GM18502 (cell line): Measurements from ENCODE around the gene CALHM3.
"Not testable (repeated sequence)": the region's sequence is repeated elsewhere in the genome, so short reads cannot be mapped to it uniquely, and the experiment has no call there.

Experiments
- ATAC-seq: cut with Tn5 transposase; IDR thresholded peaks from one replicate; pipeline ENCODE4 v1.9.1; 2021; ENCODE audit warnings: mild to moderate bottlenecking; ENCODE audit not compliant: unreplicated experiment, poor library complexity

CALHM3 gene, protein sequence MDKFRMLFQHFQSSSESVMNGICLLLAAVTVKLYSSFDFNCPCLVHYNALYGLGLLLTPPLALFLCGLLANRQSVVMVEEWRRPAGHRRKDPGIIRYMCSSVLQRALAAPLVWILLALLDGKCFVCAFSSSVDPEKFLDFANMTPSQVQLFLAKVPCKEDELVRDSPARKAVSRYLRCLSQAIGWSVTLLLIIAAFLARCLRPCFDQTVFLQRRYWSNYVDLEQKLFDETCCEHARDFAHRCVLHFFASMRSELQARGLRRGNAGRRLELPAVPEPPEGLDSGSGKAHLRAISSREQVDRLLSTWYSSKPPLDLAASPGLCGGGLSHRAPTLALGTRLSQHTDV

GRCh38 chr10:103479135-103479534 is at the start of gene CALHM3:
CALHM3 (minus strand) TSS chr10:103479240; CDS start chr10:103479032, 208 bp downstream.
- no peak for ATAC-seq

DNA sequence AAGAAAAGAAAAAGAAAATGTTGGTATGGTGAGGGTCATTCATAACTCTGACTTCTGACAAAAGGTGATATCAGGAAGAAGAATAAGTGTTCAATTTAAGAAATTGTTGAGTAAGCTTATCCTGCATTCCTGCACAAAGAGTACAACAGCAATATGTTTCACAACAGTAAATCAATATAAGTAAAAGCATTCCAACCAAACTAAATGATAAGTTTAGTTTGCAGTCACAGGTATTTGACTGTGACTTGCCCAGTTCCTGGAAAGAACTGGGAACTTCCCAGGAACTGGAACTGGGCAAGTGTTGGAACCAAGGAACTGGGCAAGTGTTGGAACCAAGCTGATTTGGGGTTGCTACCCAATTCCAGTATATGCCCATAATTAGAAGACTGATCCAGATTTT is 49.5 kb upstream of the CALHM3 start:
- ATAC-seq = no peak

- ATAC-seq = not testable (repeated sequence)
Measured at GRCh38 chr10:103527476-103527875, 48.4 kb upstream of the CALHM3 start.

DNA sequence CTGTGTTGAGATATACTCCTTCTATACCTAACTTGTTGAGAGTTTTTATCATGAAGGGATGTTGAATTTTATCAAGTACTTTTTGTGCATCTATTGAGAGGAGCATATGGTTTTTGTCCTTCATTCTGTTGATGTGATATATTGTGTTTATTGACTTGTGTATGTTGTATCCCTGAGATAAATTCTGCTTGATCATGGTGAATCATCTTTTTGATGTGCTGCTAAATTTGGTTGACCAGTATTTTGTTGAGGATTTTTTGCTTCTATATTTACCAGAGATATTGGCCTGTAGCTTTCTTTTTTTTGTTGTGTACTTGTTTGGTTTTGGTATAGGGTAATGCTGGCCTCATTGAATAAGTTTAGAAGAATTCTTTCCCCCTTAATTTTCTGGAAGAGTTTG is 46.9 kb upstream of the CALHM3 start:
- ATAC-seq = no peak

DNA sequence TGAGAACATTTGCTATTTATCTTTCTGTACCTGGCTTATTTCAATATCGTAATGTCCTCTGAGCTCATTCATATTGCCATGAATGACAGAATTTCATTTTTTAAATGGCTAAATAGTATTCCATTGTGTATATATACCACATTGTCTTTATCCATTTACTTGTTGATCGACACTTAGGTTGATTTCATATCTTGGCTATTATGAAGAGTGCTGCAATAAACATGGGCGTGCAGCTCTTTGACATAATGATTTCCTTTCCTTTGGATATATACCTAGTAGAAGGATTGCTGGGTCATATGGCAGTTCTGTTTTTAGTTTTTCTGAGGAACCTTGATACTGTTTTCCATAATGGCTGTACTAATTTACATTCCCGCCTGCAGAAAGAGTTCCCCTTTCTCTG is 44.6 kb upstream of the CALHM3 start:
- no peak for ATAC-seq

DNA sequence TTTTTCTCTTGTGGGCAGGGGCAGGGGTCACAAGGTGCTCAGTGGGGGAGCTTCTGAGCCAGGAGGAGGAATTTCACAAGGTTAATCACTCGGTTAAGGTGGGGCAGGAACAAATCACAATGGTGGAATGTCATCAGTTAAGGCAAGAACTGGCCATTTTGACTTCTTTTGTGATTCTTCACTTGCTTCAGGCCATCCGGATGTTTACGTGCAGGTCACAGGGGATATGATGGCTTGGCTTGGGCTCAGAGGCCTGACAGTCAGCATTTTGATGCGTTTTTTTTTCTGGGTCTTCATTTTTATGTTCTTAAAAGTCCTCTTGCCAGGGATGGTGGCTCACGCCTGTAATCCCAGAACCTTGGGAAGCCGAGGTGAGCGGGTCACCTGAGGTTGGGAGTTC is 43.0 kb upstream of the CALHM3 start:
- ATAC-seq = not testable (repeated sequence)

DNA sequence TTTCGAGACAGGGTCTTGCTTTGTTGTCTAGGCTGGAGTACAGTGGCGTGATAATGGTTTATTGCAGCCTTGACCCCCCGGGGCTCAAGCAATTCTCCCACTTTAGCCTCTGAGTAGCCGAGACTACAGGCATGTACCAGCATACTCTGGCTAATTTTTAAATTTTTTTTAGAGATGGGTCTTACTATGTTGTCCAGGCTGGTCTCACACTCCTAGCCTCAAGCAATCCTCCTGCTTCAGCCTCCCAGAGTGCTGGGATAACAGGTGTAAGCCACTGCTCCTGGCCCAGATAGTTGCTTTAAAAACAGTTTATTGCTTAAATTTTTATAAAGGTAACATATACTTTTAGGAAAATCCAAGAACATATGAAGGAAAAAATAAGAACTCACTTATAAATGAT is 40.8 kb upstream of the CALHM3 start:
- no peak for ATAC-seq

DNA sequence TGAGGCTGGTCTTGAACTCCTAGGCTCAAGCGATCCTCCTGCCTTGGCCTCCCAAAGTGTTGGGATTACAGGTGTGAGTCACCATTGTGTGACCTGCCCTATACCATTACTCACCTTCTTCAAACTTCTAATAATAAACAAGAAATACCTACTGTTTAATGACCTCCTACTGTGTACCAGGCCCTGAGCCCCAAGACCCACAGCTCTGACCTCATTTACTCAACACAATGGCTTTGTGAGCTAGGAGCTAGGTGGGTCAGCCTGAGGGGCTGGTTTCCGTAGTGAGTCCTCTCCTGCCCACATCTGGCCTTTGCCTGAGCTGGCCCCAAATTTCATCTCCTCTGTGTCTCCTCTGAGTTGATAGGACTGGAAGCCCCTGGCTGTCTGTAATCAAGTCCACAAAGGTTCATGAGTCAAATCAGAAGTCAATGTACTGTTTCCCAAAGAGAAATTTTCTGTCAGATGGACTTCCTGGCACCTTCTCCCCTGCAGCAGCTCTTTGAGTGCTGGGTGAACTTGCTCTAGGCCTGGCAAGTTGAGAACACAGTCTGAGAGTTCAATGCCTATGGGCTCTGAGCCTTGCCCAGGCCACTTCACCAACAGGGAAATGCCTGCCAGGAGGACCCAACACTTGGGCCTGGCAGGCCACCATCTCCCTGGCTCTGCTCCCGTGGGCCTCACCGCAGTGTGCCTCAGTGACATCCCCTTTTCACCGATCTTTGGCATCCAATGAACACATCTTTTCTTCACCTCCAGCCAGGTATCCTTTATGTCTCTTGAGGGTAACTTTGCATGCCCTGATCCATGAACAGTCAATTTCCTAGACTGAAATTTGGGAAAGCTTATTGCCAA is 38.4 kb upstream of the CALHM3 start:
- ATAC-seq = no peak

GRCh38 chr10:103514244-103514643 is 35.2 kb upstream of the CALHM3 start:
- ATAC-seq = no peak

DNA sequence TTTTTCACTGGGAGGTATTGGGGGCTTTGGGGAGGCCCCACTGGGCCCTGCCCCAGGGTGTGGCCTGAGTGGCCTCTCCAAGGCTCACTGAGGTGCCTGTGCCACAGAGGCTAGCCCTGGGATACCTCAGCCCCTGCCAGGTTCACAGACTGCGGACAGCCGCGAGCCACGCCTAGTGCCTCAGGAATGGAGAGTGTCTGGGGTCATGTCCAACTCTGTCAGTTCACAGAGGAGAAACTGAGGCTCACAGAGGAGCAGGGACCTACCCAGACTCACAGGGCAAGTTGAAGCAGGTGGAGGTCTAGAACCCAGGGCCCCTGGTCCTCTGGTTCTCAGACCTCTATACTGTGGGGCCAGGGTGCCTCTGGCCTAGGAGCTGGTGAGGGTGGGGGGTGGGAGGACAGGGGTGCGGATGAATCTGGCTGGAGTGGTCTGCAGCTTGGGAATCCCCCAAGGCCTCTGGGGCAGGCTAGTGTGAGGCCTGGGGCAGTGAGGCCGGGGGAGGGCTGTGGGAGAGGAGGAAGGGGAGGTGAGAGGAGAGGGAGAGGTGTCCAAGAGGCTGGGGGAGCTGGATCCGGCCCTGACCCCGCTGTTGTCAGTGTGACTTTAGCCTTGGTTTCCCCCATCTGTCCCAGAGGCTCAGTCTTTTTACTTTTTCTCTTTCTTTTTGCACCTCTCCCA is 34.5 kb upstream of the CALHM3 start:
- no peak for ATAC-seq

- no peak for ATAC-seq
Measured at GRCh38 chr10:103512591-103513379, 33.7 kb upstream of the CALHM3 start.

- no peak for ATAC-seq
Measured at GRCh38 chr10:103512166-103512565, 33.1 kb upstream of the CALHM3 start.

DNA sequence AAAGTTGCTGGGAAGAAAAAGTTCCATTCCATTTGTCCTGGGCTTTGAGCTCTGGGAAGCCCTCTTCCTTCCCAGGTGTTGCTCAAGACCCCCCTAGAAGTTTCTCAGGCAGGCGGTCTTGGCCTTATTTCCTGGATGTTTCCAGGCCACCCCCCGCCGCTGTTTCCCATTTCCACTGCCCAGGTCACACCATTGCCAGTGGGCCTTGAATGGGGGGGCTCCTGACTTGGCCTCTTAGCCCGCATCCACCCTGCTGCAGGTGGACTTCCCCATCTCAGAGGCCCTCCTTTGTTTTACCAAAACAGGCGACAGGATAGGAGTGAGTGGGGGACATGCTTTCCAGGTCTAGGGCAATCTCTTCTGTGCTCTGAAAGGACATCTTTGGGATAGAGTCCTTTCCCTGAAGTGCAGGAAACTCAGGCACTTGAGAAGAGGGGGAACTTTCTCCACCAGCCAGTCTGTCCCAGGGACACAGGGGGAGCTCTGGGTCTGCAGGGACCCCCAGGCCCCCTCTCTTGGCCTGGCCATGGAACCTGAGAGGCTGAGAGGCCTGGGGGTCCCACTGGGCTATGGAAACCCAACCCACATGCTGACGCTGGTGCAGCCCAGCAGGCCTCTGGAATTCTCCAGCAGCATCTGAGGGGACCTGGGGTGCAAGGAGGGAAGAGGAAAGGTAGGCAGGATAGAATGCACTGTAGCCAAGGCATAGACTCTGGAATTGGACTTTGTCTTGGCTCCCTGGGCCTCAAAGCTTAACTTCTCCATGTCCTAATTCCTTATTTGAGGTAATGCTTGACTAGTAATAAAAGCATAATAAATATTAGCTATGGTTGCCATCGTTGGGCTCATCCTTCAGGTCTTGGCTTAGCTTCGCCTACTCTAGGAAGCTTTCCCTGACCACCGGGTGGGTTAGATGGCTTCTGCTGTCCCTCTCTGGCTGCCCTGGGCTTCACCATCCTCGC is 32.0 kb upstream of the CALHM3 start:
- ATAC-seq = no peak

GRCh38 chr10:103510046-103510685 is 31.1 kb upstream of the CALHM3 start:
- ATAC-seq = no peak

DNA sequence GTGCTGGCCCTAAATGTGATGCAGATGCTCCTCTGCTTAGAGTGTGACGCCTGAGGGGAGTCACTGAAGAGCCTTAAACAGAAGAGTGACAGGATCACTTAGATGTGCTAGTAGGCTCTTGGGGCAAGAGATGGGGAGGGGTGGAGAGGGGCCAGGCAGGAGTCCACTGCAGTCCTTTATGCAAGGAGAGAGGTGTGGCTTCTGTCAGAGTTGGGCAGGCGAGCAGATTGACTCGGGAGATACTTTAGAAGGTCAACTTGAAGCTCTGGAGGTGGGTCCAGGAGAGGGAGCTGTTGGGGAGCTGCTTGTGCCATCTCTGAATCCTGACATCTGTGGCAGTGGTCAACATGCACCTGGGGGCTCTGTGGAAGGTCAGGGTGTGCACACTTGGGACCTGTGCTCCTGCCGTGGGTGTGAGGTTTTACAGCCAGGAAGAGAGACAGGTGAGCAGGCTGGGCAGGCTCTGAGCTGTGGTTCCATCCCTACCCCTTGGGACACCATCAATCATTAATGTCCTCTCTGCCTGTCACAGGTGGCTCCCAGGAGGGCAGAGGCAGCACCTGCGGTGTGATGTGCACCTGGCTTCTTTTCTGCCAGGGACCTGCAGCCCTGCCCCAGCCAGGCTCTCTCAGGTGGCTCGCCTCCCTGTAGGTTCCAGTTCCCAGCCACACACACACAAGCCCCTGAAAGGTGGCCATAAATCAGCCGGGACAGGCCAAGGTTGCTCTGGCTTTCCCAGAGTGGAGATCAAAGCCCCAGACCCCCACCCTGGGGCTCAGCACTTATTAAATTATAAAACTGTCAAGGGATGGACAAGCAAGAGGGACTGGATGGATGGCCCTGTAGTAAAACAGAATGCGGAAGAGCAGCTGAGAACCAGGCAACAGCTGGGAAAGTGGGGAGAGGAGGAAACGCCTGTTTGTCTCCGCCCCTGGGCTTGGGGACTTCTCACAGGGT is 28.5 kb upstream of the CALHM3 start:
- ATAC-seq = no peak

GRCh38 chr10:103506061-103506460 is 27.0 kb upstream of the CALHM3 start:
- no peak for ATAC-seq

DNA sequence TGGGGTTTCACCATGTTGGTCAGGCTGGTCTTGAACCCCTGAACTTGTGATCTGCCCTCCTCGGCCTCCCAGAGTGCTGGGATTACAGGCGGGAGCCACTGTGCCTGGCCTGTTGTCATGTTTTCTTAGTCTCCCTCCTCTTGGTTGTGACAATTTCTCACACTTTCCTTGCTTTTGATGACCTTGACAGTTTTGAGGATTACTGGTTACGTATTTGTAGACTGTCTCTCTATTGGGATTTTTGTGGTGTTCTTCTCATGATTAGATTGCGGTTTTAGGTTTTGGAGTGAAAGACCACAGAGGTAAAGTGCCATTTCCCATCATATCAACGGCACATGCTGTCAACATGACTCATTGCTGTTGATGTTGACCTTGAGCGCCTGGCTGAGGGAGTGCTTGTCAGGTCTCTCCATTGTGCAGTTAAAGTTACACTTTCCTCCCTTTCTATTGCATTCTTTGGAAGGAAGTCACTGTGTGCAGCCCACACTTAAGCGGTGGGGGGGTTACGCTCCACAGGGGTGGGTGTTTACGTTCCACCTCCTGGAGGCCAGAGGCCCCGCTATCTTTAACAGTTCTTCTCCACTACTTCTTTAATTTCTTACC is 25.2 kb upstream of the CALHM3 start:
- ATAC-seq = no peak
